OCI-LY7 (cell line): Measurements from ENCODE around the gene FGF8. TPM values are rescaled to one million over a fixed set of nuclear protein-coding genes. Genes with fewer than 3 reads are reported as not detected.

Source experiments
- BruUV-seq: library from RNA; stranded (reverse); fragments of 400-500 nt; replicated peaks from 2 replicates; lab custom pipeline; 2021; lab: Mats Ljungman, UMichigan
- CTCF ChIA-PET: fragments of 300-600 bp; sonication (Branson Sonifier 250); formaldehyde crosslinking; loops from one replicate; lab custom pipeline; 2022; ENCODE audit warnings: antibody characterized with exemption; ENCODE audit not compliant: unreplicated experiment; lab: Charles Lee
- POLR2A ChIA-PET: fragments of 300-600 bp; sonication (Branson Sonifier 250); formaldehyde crosslinking; loops from one replicate; lab custom pipeline; 2022; ENCODE audit warnings: antibody characterized with exemption; lab: Charles Lee
- DNase-seq: peaks from one replicate; pipeline ENCODE4 v3.0.0-alpha.2; 2015; ENCODE audit warnings: low spot score
- H2AFZ ChIP-seq: fragments of 200-600 bp; sonication (generic), shearing (Covaris generic); 2 replicates; pipeline ENCODE4 v1.6.1; 2014; ENCODE audit warnings: mild to moderate bottlenecking, antibody characterized with exemption, low read length, moderate library complexity
- H3K27ac ChIP-seq: fragments of 200-600 bp; sonication (generic); 2 replicates; pipeline ENCODE4 v1.5.1; 2014; ENCODE audit warnings: mixed run types, low read depth, mild to moderate bottlenecking, moderate library complexity, low read length, inconsistent platforms; ENCODE audit not compliant: poor library complexity, severe bottlenecking
- H3K36me3 ChIP-seq: fragments of 200-600 bp; sonication (generic); 2 replicates; pipeline ENCODE4 v1.6.1; 2014; ENCODE audit warnings: mild to moderate bottlenecking, antibody characterized with exemption, low read length, moderate library complexity, mixed read lengths; ENCODE audit not compliant: insufficient read depth
- H3K4me1 ChIP-seq: fragments of 200-600 bp; sonication (generic); 2 replicates; pipeline ENCODE4 v1.5.1; 2014; ENCODE audit warnings: mild to moderate bottlenecking, low read length; ENCODE audit not compliant: insufficient read depth, poor library complexity, severe bottlenecking
- H3K4me2 ChIP-seq: fragments of 200-600 bp; sonication (generic); 2 replicates; pipeline ENCODE4 v1.6.1; 2014; ENCODE audit warnings: mild to moderate bottlenecking, low read length
- H3K4me3 ChIP-seq: fragments of 200-600 bp; sonication (generic); 2 replicates; pipeline ENCODE4 v1.5.1; 2014; ENCODE audit warnings: mild to moderate bottlenecking, low read depth, low read length; ENCODE audit not compliant: poor library complexity, severe bottlenecking
- H3K79me2 ChIP-seq: fragments of 200-600 bp; sonication (generic); 2 replicates; pipeline ENCODE4 v1.6.1; 2016; ENCODE audit warnings: low read depth, mild to moderate bottlenecking, low read length, moderate library complexity, mixed read lengths; ENCODE audit not compliant: insufficient read depth
- H3K9me2 ChIP-seq: fragments of 200-600 bp; sonication (generic); 2 replicates; pipeline ENCODE4 v1.6.1; 2016; ENCODE audit warnings: mild to moderate bottlenecking, low read length, mixed read lengths; ENCODE audit not compliant: insufficient read depth
- H3K9me3 ChIP-seq: fragments of 200-600 bp; sonication (generic); 2 replicates; pipeline ENCODE4 v1.6.1; 2014; ENCODE audit warnings: mild to moderate bottlenecking, mixed run types, low read length, mixed read lengths
- H4K20me1 ChIP-seq: fragments of 200-600 bp; sonication (generic); 2 replicates; pipeline ENCODE4 v1.6.1; 2014; ENCODE audit warnings: mild to moderate bottlenecking, antibody characterized with exemption, low read length, moderate library complexity, mixed read lengths; ENCODE audit not compliant: insufficient read depth
- EZH2phosphoT487 ChIP-seq: fragments of 200-600 bp; sonication (generic); IDR thresholded peaks from 2 replicates; pipeline ENCODE4 v1.6.1; 2018; ENCODE audit warnings: low read depth, borderline replicate concordance, mild to moderate bottlenecking, mixed run types, antibody characterized with exemption, low read length, moderate library complexity, mixed read lengths
- intact Hi-C: fragments of 100-400 bp; cut with micrococcal nuclease; formaldehyde crosslinking; loops from one replicate; pipeline ENCODE4 v1.10.0; 2022; ENCODE audit not compliant: unreplicated experiment
- total RNA-seq, 2 experiments: library from RNA; depleted of rRNA in 1 of 2; stranded (reverse); fragments of >200 nt in 1 of 2; shearing (Covaris generic) in 1 of 2; gene quantifications; 2 replicates each; pipeline ENCODE4 v1.2.3, GENCODE V29; 2014 to 2022
- TF ChIP-seq, protein P1 (sequence below): fragments of 200-600 bp; sonication (generic); conservative IDR thresholded peaks from 2 replicates; pipeline ENCODE4 v1.5.1; 2014; ENCODE audit warnings: mild to moderate bottlenecking, antibody characterized with exemption, low read length, moderate library complexity, mixed read lengths

FGF8 gene
- total RNA-seq, 2 experiments from 2014 or later: 0.44 to 0.86 TPM

GRCh38 chr10:101781655-101781983 lies 5.7 kb upstream of the FGF8 start:
- no TSS peak for BruUV-seq
- ChIA-PET POLR2A (interaction anchor here (0.8 to 2.4 kb wide), 4 partner anchors 179 to 567 kb away, joined by 3 to 8 read pairs (median 6); partner anchors contain the start of genes DPCD and POLL), CTCF (interaction anchor here (0.5 to 1.6 kb wide), 11 partner anchors 12 to 267 kb away, joined by 3 to 20 read pairs (median 3); partner anchors contain the start of gene OGA)
- DNase-seq: no peak
- Histone ChIP-seq H3K4me3 (peak overlapping the region; percentile 93), H3K79me2 (peaks cover 17% of the 10 kb centered on the region; the same call in 1 of the 2 replicates), H3K36me3 (peaks cover 51% of the 10 kb centered on the region), H3K9me3 (no peaks in the 10 kb centered on the region), H3K27ac (peak overlapping the region; percentile 40), H3K9me2 (no peaks in the 10 kb centered on the region), H2AFZ (no peak overlapping the region), H3K4me2 (peak overlapping the region; percentile 96), H3K4me1 (peaks cover 50% of the 10 kb centered on the region), H4K20me1 (no peaks in the 10 kb centered on the region)
- TF ChIP-seq, protein P1, sequence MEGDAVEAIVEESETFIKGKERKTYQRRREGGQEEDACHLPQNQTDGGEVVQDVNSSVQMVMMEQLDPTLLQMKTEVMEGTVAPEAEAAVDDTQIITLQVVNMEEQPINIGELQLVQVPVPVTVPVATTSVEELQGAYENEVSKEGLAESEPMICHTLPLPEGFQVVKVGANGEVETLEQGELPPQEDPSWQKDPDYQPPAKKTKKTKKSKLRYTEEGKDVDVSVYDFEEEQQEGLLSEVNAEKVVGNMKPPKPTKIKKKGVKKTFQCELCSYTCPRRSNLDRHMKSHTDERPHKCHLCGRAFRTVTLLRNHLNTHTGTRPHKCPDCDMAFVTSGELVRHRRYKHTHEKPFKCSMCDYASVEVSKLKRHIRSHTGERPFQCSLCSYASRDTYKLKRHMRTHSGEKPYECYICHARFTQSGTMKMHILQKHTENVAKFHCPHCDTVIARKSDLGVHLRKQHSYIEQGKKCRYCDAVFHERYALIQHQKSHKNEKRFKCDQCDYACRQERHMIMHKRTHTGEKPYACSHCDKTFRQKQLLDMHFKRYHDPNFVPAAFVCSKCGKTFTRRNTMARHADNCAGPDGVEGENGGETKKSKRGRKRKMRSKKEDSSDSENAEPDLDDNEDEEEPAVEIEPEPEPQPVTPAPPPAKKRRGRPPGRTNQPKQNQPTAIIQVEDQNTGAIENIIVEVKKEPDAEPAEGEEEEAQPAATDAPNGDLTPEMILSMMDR: no peak
- intact Hi-C loops: loop anchor here (1.0 to 10.0 kb wide), 5 partner anchors 87 to 567 kb away; partner anchors contain the start of gene FBXW4

GRCh38 chr10:101780818-101781654 lies 5.1 kb upstream of the FGF8 start:
- peak overlapping the region; percentile 96 for H3K4me2 ChIP-seq
- H3K9me2 ChIP-seq: no peaks in the 10 kb centered on the region
- H3K27ac ChIP-seq: peak overlapping the region; percentile 40
- H3K36me3 ChIP-seq: peaks cover 46% of the 10 kb centered on the region
- H2AFZ ChIP-seq: no peak overlapping the region
- TF ChIP-seq, protein P1: peak; percentile 94
- no peak for TF ChIP-seq EZH2phosphoT487
- DNase-seq: peak; percentile 82
- CTCF ChIA-PET: interaction anchor here (0.5 to 1.6 kb wide), 12 partner anchors 12 to 266 kb away, joined by 3 to 20 read pairs (median 3); partner anchors contain the start of gene OGA
- peaks cover 50% of the 10 kb centered on the region for H3K4me1 ChIP-seq
- no peaks in the 10 kb centered on the region for H4K20me1 ChIP-seq
- peaks cover 17% of the 10 kb centered on the region; the same call in 1 of the 2 replicates for H3K79me2 ChIP-seq
- H3K4me3 ChIP-seq: peak overlapping the region; percentile 93
- POLR2A ChIA-PET: interaction anchor here (0.6 to 2.4 kb wide), 6 partner anchors 20 to 566 kb away, joined by 3 to 8 read pairs (median 4); partner anchors contain the start of genes DPCD and POLL
- intact Hi-C loops: loop anchor here (1.0 to 10.0 kb wide), 5 partner anchors 86 to 566 kb away; partner anchors contain the start of gene FBXW4
- H3K9me3 ChIP-seq: no peaks in the 10 kb centered on the region
- BruUV-seq: no TSS peak
